ENCODE measurements around the gene SLC41A1. TPM values are rescaled to one million over a fixed set of nuclear protein-coding genes. Genes with fewer than 3 reads are reported as not detected.

SLC41A1 gene
- total RNA-seq, 1 experiment from 2014 or later, result 17.2 TPM

DNA sequence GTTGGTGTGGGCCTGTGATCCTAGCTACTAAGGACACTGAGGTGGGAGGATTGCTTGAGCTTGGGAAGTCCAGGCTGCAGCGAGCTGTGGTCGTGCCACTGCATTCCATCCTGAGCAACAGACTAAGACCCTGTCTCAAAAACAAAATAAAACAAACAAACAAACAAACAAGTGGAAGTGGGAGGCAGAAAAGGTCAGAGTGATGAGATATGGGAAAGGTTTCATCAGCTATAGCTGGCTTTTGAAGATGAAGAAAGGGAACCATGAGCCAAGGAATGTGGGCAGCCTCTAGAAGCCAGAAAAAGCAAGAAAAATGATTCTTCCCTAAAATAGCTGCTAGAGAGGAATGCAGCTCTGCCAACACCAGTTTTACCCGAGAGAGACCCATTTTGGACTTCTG is 52.4 kb downstream of the SLC41A1 start:
- no TSS peak for BruUV-seq (replicated peaks)
- H4K20me1 ChIP-seq (ENCODE audit: low read length), result no peaks in the 10 kb centered on the region
- no peaks in the 10 kb centered on the region for H3K9me3 ChIP-seq (ENCODE audit: low read length)
- no peaks in the 10 kb centered on the region for H3F3A ChIP-seq (ENCODE audit: low read length, unreplicated experiment)
- no peak overlapping the region for H3K4me2 ChIP-seq (ENCODE audit: low read length)
- no peak overlapping the region for H3K27ac ChIP-seq (ENCODE audit: low read length)
- H3K9ac ChIP-seq (ENCODE audit: low read length), result no peak overlapping the region
- H3K4me1 ChIP-seq (ENCODE audit: insufficient read depth, low read length), result 0 out of 2 replicates have a peak, but pooled peaks cover under 1% of the 10 kb centered on the region
- intact Hi-C loops (cut with micrococcal nuclease), result no loop called here
- POLR2A ChIA-PET (ENCODE audit: unreplicated experiment), result no interaction called here
- ATAC-seq, result no peak
- no peaks in the 10 kb centered on the region for H3K36me3 ChIP-seq (ENCODE audit: low read depth, low read length)
- H2AFZ ChIP-seq (ENCODE audit: low read length), result no peak overlapping the region
- no peak for DNase-seq
- no peaks in the 10 kb centered on the region for H3K27me3 ChIP-seq (ENCODE audit: low read length)
- no peaks in the 10 kb centered on the region for H3K9me2 ChIP-seq (replicated peaks; ENCODE audit: low read length)
- CTCF ChIA-PET, result no interaction called here
- TF ChIP-seq EZH2 (IDR thresholded peaks at IDR 0.05; ENCODE audit: low read length, unreplicated experiment), result no peak
- TF ChIP-seq, protein P1, sequence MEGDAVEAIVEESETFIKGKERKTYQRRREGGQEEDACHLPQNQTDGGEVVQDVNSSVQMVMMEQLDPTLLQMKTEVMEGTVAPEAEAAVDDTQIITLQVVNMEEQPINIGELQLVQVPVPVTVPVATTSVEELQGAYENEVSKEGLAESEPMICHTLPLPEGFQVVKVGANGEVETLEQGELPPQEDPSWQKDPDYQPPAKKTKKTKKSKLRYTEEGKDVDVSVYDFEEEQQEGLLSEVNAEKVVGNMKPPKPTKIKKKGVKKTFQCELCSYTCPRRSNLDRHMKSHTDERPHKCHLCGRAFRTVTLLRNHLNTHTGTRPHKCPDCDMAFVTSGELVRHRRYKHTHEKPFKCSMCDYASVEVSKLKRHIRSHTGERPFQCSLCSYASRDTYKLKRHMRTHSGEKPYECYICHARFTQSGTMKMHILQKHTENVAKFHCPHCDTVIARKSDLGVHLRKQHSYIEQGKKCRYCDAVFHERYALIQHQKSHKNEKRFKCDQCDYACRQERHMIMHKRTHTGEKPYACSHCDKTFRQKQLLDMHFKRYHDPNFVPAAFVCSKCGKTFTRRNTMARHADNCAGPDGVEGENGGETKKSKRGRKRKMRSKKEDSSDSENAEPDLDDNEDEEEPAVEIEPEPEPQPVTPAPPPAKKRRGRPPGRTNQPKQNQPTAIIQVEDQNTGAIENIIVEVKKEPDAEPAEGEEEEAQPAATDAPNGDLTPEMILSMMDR (conservative IDR thresholded peaks at IDR 0.05; ENCODE audit: low read depth, low read length), result no peak
- TF ChIP-seq EZH2phosphoT487 (IDR thresholded peaks at IDR 0.05; ENCODE audit: borderline replicate concordance, low read length), result no peak
- H3K4me3 ChIP-seq (ENCODE audit: low read length), result no peak overlapping the region
- no peaks in the 10 kb centered on the region for H3K79me2 ChIP-seq (ENCODE audit: low read length)

DNA sequence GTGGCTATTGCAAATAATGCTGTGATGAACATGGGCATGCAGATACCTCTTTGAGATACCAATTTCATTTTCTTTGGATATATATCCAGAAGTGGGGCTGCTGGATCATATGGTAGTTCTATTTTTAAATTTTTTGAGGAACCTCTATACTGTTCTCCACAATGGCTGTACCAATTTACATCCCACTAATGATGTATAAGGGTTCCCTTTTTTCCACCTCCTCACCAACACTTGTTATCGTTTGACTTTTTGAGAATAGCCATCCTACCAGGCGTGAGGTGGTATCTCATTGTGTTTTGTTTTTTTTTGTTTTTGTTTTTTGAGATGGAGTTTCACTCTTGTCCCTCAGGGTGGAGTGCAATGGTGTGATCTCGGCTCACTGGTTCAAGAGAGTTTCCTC is 56.4 kb downstream of the SLC41A1 start:
- no peak overlapping the region for H3K4me3 ChIP-seq (ENCODE audit: low read length)
- intact Hi-C loops (cut with micrococcal nuclease), result no loop called here

DNA sequence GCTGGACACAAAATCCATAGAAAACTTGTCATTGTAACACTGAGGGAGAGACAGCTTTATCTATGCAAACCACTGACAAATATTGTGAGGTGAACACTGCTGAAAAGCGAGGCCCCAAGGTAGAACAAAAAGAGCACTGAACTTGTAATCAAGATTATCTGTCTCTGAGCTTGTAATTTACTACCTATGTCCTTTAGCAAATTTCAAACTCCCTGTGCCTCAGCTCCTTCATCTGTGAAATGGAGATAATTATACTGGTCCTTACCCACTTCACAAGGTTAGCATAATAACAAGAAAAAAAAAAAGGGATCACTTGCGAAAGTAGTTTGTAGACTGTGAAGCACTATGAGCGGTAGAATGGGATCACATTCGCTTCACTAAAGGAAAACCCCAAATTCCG is 58.1 kb downstream of the SLC41A1 start:
- ATAC-seq (no peak), DNase-seq (no peak)
- Histone ChIP-seq H3K27ac (ENCODE audit: low read length) (no peak overlapping the region), H3K9me2 (replicated peaks; ENCODE audit: low read length) (no peaks in the 10 kb centered on the region), H2AFZ (ENCODE audit: low read length) (no peak overlapping the region), H3K9me3 (ENCODE audit: low read length) (no peaks in the 10 kb centered on the region), H3K4me1 (ENCODE audit: insufficient read depth, low read length) (peaks cover 4% of the 10 kb centered on the region; the same call in 1 of the 2 replicates), H3K27me3 (ENCODE audit: low read length) (no peaks in the 10 kb centered on the region), H3K36me3 (ENCODE audit: low read depth, low read length) (no peaks in the 10 kb centered on the region), H3K79me2 (ENCODE audit: low read length) (no peaks in the 10 kb centered on the region), H3F3A (ENCODE audit: low read length, unreplicated experiment) (no peaks in the 10 kb centered on the region), H3K4me3 (ENCODE audit: low read length) (no peak overlapping the region), H3K4me2 (ENCODE audit: low read length) (no peak overlapping the region), H4K20me1 (ENCODE audit: low read length) (no peaks in the 10 kb centered on the region), H3K9ac (ENCODE audit: low read length) (no peak overlapping the region)
- intact Hi-C loops (cut with micrococcal nuclease), result no loop called here
- ChIA-PET CTCF (no interaction called here), POLR2A (ENCODE audit: unreplicated experiment) (no interaction called here)
- TF ChIP-seq, protein P1 (conservative IDR thresholded peaks at IDR 0.05; ENCODE audit: low read depth, low read length), result no peak
- TF ChIP-seq EZH2 (IDR thresholded peaks at IDR 0.05; ENCODE audit: low read length, unreplicated experiment) (no peak), EZH2phosphoT487 (IDR thresholded peaks at IDR 0.05; ENCODE audit: borderline replicate concordance, low read length) (no peak)
- BruUV-seq (replicated peaks), result no TSS peak

More for the DNA sequence above, 56.4 kb downstream of the SLC41A1 start:
- TF ChIP-seq EZH2phosphoT487 (IDR thresholded peaks at IDR 0.05; ENCODE audit: borderline replicate concordance, low read length) (no peak), EZH2 (IDR thresholded peaks at IDR 0.05; ENCODE audit: low read length, unreplicated experiment) (no peak)
- TF ChIP-seq, protein P1 (conservative IDR thresholded peaks at IDR 0.05; ENCODE audit: low read depth, low read length), result no peak
- no peak for DNase-seq
- Histone ChIP-seq H3K36me3 (ENCODE audit: low read depth, low read length) (no peaks in the 10 kb centered on the region), H3K4me2 (ENCODE audit: low read length) (no peak overlapping the region), H2AFZ (ENCODE audit: low read length) (no peak overlapping the region), H3K9me3 (ENCODE audit: low read length) (no peaks in the 10 kb centered on the region), H3K79me2 (ENCODE audit: low read length) (no peaks in the 10 kb centered on the region), H3K27ac (ENCODE audit: low read length) (no peak overlapping the region), H3K4me1 (ENCODE audit: insufficient read depth, low read length) (no peaks in the 10 kb centered on the region), H3K9me2 (replicated peaks; ENCODE audit: low read length) (no peaks in the 10 kb centered on the region), H3K27me3 (ENCODE audit: low read length) (no peaks in the 10 kb centered on the region), H3F3A (ENCODE audit: low read length, unreplicated experiment) (no peaks in the 10 kb centered on the region), H3K9ac (ENCODE audit: low read length) (no peak overlapping the region), H4K20me1 (ENCODE audit: low read length) (no peaks in the 10 kb centered on the region)
- no peak for ATAC-seq
- ChIA-PET POLR2A (ENCODE audit: unreplicated experiment) (no interaction called here), CTCF (no interaction called here)
- no TSS peak for BruUV-seq (replicated peaks)
